Muscle layer of colon (tissue), 2 donors: ENCODE data around the gene DKK1.

ENCODE experiments used
- H3K27ac ChIP-seq: one replicate; pipeline ENCODE4 v1.7.0; 2013; ENCODE audit warnings: low read depth, mild to moderate bottlenecking, low read length, moderate library complexity
- H3K27me3 ChIP-seq, 2 donors: one replicate each; pipeline ENCODE4 v1.7.0; 2013; ENCODE audit warnings: low read length in 2 of 2, mild to moderate bottlenecking in 2 of 2; ENCODE audit not compliant: insufficient read depth in 2 of 2, control insufficient read depth in 1 of 2
- H3K36me3 ChIP-seq: one replicate; pipeline ENCODE4 v1.7.0; 2013; ENCODE audit warnings: mild to moderate bottlenecking, low read length; ENCODE audit not compliant: insufficient read depth
- H3K4me1 ChIP-seq: one replicate; pipeline ENCODE4 v1.7.0; 2013; ENCODE audit warnings: mild to moderate bottlenecking, low read length; ENCODE audit not compliant: insufficient read depth
- H3K4me3 ChIP-seq, 2 donors: one replicate each; pipeline ENCODE4 v1.7.0; 2013; ENCODE audit warnings: low read length in 2 of 2, low read depth in 1 of 2, mild to moderate bottlenecking in 1 of 2, moderate library complexity in 1 of 2
- H3K9ac ChIP-seq: one replicate; pipeline ENCODE4 v1.7.0; 2013; ENCODE audit warnings: low read length
- H3K9me3 ChIP-seq: one replicate; pipeline ENCODE4 v1.7.0; 2013; ENCODE audit warnings: mild to moderate bottlenecking, low read length
- donor health status: abdominal sarcoma.
- donor health status: Adenocarcinoma of cecum.

Gene DKK1

GRCh38 chr10:52287866-52288265 is 26.2 kb upstream of the DKK1 start:
- Histone ChIP-seq H3K27me3 (no peaks in the 10 kb centered on the region), H3K36me3 (peaks cover 6% of the 10 kb centered on the region), H3K9me3 (no peaks in the 10 kb centered on the region), H3K27ac (no peak overlapping the region), H3K9ac (no peak overlapping the region), H3K4me1 (no peaks in the 10 kb centered on the region), H3K4me3 (no peak overlapping the region)

GRCh38 chr10:52297747-52298146 is 16.3 kb upstream of the DKK1 start:
- Histone ChIP-seq H3K9ac (no peak overlapping the region), H3K4me1 (no peaks in the 10 kb centered on the region), H3K36me3 (no peaks in the 10 kb centered on the region), H3K27me3 (no peaks in the 10 kb centered on the region), H3K9me3 (no peaks in the 10 kb centered on the region), H3K4me3 (no peak overlapping the region), H3K27ac (no peak overlapping the region)

- Histone ChIP-seq H3K9me3 (no peaks in the 10 kb centered on the region), H3K27me3 (no peaks in the 10 kb centered on the region)
Measured at GRCh38 chr10:52300599-52301277, 13.3 kb upstream of the DKK1 start.

GRCh38 chr10:52308251-52309031 is 5.6 kb upstream of the DKK1 start:
- peaks cover 4% of the 10 kb centered on the region for H3K4me1 ChIP-seq
- H3K4me3 ChIP-seq, result peak overlapping the region; percentile 29 to 68
- peaks cover 5 to 25% of the 10 kb centered on the region in 2 donors for H3K27me3 ChIP-seq
- H3K9ac ChIP-seq, result no peak overlapping the region
- H3K36me3 ChIP-seq, result no peaks in the 10 kb centered on the region
- H3K27ac ChIP-seq, result no peak overlapping the region
- H3K9me3 ChIP-seq, result no peaks in the 10 kb centered on the region

More at GRCh38 chr10:52300599-52301277, 13.3 kb upstream of the DKK1 start:
- Histone ChIP-seq H3K9ac (no peak overlapping the region), H3K27ac (no peak overlapping the region), H3K36me3 (no peaks in the 10 kb centered on the region), H3K4me3 (no peak overlapping the region), H3K4me1 (no peaks in the 10 kb centered on the region)

GRCh38 chr10:52312942-52313255 is 1.2 kb upstream of the DKK1 start:
- H3K27me3 ChIP-seq, result peaks cover 12 to 38% of the 10 kb centered on the region in 2 donors
- no peaks in the 10 kb centered on the region for H3K36me3 ChIP-seq
- H3K9ac ChIP-seq, result no peak overlapping the region
- no peak overlapping the region for H3K27ac ChIP-seq
- peaks cover 8% of the 10 kb centered on the region for H3K4me1 ChIP-seq
- H3K9me3 ChIP-seq, result no peaks in the 10 kb centered on the region
- no peak overlapping the region for H3K4me3 ChIP-seq

GRCh38 chr10:52313256-52313932 is 687 bp upstream of the DKK1 start:
- no peak overlapping the region for H3K27ac ChIP-seq
- H3K4me1 ChIP-seq, result peaks cover 8% of the 10 kb centered on the region
- H3K9me3 ChIP-seq, result no peaks in the 10 kb centered on the region
- peaks cover 12 to 38% of the 10 kb centered on the region in 2 donors for H3K27me3 ChIP-seq
- H3K9ac ChIP-seq, result no peak overlapping the region
- H3K4me3 ChIP-seq, result peak overlapping the region; percentile 27 to 52
- no peaks in the 10 kb centered on the region for H3K36me3 ChIP-seq

GRCh38 chr10:52314822-52315552 is 906 bp downstream of the DKK1 start:
- no peak overlapping the region for H3K9ac ChIP-seq
- peaks cover 12 to 33% of the 10 kb centered on the region in 2 donors for H3K27me3 ChIP-seq

GRCh38 chr10:52316001-52316400 is 1.9 kb downstream of the DKK1 start:
- H3K4me3 ChIP-seq, result no peak overlapping the region
- no peaks in the 10 kb centered on the region for H3K36me3 ChIP-seq
- peaks cover 8% of the 10 kb centered on the region for H3K4me1 ChIP-seq
- no peak overlapping the region for H3K9ac ChIP-seq
- H3K27ac ChIP-seq, result no peak overlapping the region
- H3K27me3 ChIP-seq, result peaks cover 12 to 33% of the 10 kb centered on the region in 2 donors
- H3K9me3 ChIP-seq, result no peaks in the 10 kb centered on the region

More at GRCh38 chr10:52314822-52315552, 906 bp downstream of the DKK1 start:
- no peaks in the 10 kb centered on the region for H3K9me3 ChIP-seq
- H3K4me1 ChIP-seq, result peaks cover 8% of the 10 kb centered on the region
- H3K36me3 ChIP-seq, result no peaks in the 10 kb centered on the region
- peak overlapping the region; percentile 52 to 54 for H3K4me3 ChIP-seq
- no peak overlapping the region for H3K27ac ChIP-seq

- Histone ChIP-seq H3K27ac (no peak overlapping the region), H3K36me3 (no peaks in the 10 kb centered on the region), H3K27me3 (peaks cover 12 to 28% of the 10 kb centered on the region in 2 donors), H3K9me3 (no peaks in the 10 kb centered on the region), H3K4me3 (no peak overlapping the region), H3K4me1 (peaks cover 8% of the 10 kb centered on the region), H3K9ac (no peak overlapping the region)
Measured at GRCh38 chr10:52316500-52316899, 2.4 kb downstream of the DKK1 start.

GRCh38 chr10:52318136-52318701 is 4.1 kb downstream of the DKK1 start:
- no peak overlapping the region for H3K9ac ChIP-seq
- H3K36me3 ChIP-seq, result no peaks in the 10 kb centered on the region
- peaks cover 10 to 15% of the 10 kb centered on the region in 2 donors for H3K27me3 ChIP-seq
- no peaks in the 10 kb centered on the region for H3K9me3 ChIP-seq
- peaks cover 7% of the 10 kb centered on the region for H3K4me1 ChIP-seq
- H3K4me3 ChIP-seq, result no peak overlapping the region
- H3K27ac ChIP-seq, result no peak overlapping the region
